ENCODE data around the gene SALL3.

DNA sequence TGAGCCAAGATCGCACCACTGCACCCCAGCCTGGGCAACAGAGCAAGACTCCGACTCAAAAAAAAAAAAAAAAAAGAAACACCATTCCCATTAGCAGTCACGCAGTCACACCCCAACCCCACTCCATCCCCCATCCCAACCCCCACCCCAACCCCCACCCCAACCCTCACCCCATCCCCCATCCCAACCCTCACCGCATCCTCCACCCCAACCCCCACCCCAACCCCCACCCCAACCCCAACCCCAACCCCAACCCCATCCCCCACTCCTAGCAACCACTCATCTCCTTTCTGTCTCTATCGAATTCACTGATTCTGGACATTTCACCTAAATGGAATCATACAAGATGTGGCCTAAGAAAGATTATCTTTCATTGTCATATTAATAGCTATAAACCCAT is 63.7 kb downstream of the SALL3 start:
- TF ChIP-seq CTCF (IDR thresholded peaks at IDR 0.05), result no peak
- TF ChIP-seq POLR2AphosphoS5 (IDR thresholded peaks at IDR 0.05), result no peak
- TF ChIP-seq EP300 (IDR thresholded peaks at IDR 0.05), result no peak
- no peak for TF ChIP-seq POLR2A (IDR thresholded peaks at IDR 0.05)
